ENCODE data around the gene CYRIA. TPM values are rescaled to one million over a fixed set of nuclear protein-coding genes. Genes with fewer than 3 reads are reported as not detected.

The CYRIA gene
- total RNA-seq, 1 donor from 2014 or later, result 29.4 TPM

- Histone ChIP-seq H3K4me1 (peaks cover 93% of the 10 kb centered on the region), H3K4me3 (no peak overlapping the region), H3K27me3 (ENCODE audit: low read depth) (no peaks in the 10 kb centered on the region), H3K36me3 (peaks cover 16% of the 10 kb centered on the region), H3K27ac (peak overlapping the region; percentile 78), H3K9me3 (no peaks in the 10 kb centered on the region)
- DNase-seq (no peak), ATAC-seq (no peak)
- intact Hi-C loops (cut with DNase I), result no loop called here
- no peak for TF ChIP-seq CTCF (IDR thresholded peaks at IDR 0.05)
Observed at GRCh38 chr2:16626997-16627605, 38.5 kb downstream of the CYRIA start.

- no peak for TF ChIP-seq CTCF (IDR thresholded peaks at IDR 0.05)
- no peak for DNase-seq
- intact Hi-C loops (cut with DNase I), result no loop called here
Observed at GRCh38 chr2:16626497-16626896, 39.1 kb downstream of the CYRIA start.

GRCh38 chr2:16625759-16626158 lies 39.9 kb downstream of the CYRIA start:
- no peak overlapping the region for H3K4me3 ChIP-seq
- peaks cover 95% of the 10 kb centered on the region for H3K4me1 ChIP-seq
- peak overlapping the region; percentile 78 for H3K27ac ChIP-seq
- H3K9me3 ChIP-seq, result no peaks in the 10 kb centered on the region
- no peak for TF ChIP-seq CTCF (IDR thresholded peaks at IDR 0.05)
- peaks cover 19% of the 10 kb centered on the region for H3K36me3 ChIP-seq
- H3K27me3 ChIP-seq (ENCODE audit: low read depth), result no peaks in the 10 kb centered on the region
- ATAC-seq (no peak), DNase-seq (no peak)
- intact Hi-C loops (cut with DNase I), result no loop called here

More at GRCh38 chr2:16626497-16626896, 39.1 kb downstream of the CYRIA start:
- Histone ChIP-seq H3K9me3 (no peaks in the 10 kb centered on the region), H3K27me3 (ENCODE audit: low read depth) (no peaks in the 10 kb centered on the region), H3K36me3 (peaks cover 19% of the 10 kb centered on the region), H3K4me3 (no peak overlapping the region), H3K4me1 (peaks cover 95% of the 10 kb centered on the region), H3K27ac (peak overlapping the region; percentile 78)
- peak; percentile 58 to 68 for ATAC-seq

DNA sequence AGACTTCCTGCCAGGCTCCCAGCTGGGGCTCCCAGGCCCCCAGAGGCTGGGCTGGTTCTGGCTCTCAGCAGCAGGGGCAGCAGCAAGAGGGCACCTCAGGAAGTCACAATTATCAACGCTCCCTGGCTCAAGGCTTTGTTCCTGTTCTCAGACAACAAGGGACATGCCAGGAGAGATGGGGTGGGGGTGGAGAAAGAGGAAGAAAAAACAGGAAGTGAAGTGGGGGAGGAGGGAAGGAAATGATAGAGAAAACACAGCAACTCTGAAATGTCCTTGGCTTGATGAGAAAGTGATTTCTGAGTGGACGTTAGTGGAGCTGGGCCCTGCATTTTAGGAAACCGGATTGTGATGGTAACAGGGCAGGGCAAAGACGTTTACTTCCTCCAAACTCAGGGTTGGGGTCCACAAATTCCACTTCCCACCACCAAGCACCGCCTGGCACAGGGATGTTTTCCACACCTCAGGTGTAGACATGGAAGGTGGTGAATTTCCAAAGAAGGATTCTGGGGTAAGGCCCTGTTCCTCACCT lies 40.4 kb downstream of the CYRIA start:
- ATAC-seq (peak; percentile 68 to 73), DNase-seq (peak; percentile 59)
- Histone ChIP-seq H3K9me3 (no peaks in the 10 kb centered on the region), H3K27me3 (ENCODE audit: low read depth) (no peaks in the 10 kb centered on the region), H3K36me3 (peaks cover 19% of the 10 kb centered on the region), H3K27ac (peak overlapping the region; percentile 78), H3K4me3 (no peak overlapping the region), H3K4me1 (peaks cover 91% of the 10 kb centered on the region)
- no peak for TF ChIP-seq CTCF (IDR thresholded peaks at IDR 0.05)
- intact Hi-C loops (cut with DNase I), result no loop called here

DNA sequence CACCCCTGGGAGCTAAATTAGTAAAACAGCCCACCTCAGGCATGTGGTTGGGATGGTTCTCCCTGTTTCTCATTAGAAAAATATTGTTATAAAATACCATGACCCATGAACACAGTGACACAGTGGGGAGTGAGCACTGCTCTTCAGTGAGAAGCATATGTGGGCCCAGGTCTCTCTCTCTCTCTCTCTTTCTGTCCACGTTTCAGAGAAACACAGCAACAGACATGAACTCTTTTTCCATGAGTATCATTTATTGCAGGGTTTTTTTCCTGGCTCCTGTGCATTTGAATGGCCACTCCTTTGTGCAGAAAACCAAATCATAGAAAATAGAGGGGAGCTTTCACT lies 41.2 kb downstream of the CYRIA start:
- no peak overlapping the region for H3K4me3 ChIP-seq
- no peaks in the 10 kb centered on the region for H3K9me3 ChIP-seq
- peaks cover 25% of the 10 kb centered on the region for H3K36me3 ChIP-seq
- ATAC-seq (no peak), DNase-seq (no peak)
- peak overlapping the region; percentile 78 for H3K27ac ChIP-seq
- intact Hi-C loops (cut with DNase I), result no loop called here
- H3K27me3 ChIP-seq (ENCODE audit: low read depth), result no peaks in the 10 kb centered on the region
- peaks cover 82% of the 10 kb centered on the region for H3K4me1 ChIP-seq
- no peak for TF ChIP-seq CTCF (IDR thresholded peaks at IDR 0.05)
